ENCODE data around the gene GATD1. TPM values are rescaled to one million over a fixed set of nuclear protein-coding genes. Genes with fewer than 3 reads are reported as not detected.

GATD1 gene
- polyA plus RNA-seq, 2 of the 4 experiments (the other 2 are of a cell fraction): 14.5 to 43.1 TPM

GRCh38 chr11:813072-813455, 35.8 kb upstream of the GATD1 start:
- DNase-seq (ENCODE audit: low read depth in 1 of 2, low spot score in 1 of 2) (no peak), FAIRE-seq (no peak), ATAC-seq (no peak)
- H3K27ac ChIP-seq: 0 out of 6 replicates have a peak overlapping the region, but pooled peaks of 1 of the 2 experiments have one; percentile 6
- ChIA-PET POLR2A (no interaction called here), CTCF (interaction anchor here (0.8 kb wide), 1 partner anchor 9 kb away, joined by 3 read pairs; no protein-coding TSS in a partner anchor)
- no peak overlapping the region for H3K4me3 ChIP-seq
- H3K4me2 ChIP-seq: no peak overlapping the region
- no peaks in the 10 kb centered on the region for H3K9me3 ChIP-seq
- H3K4me1 ChIP-seq: peaks cover 33% of the 10 kb centered on the region
- 0 out of 2 replicates have a peak, but pooled peaks have one; percentile 8 for TF ChIP-seq PBX3 (IDR thresholded peaks at IDR 0.05)
- TF ChIP-seq ZFP36 (IDR thresholded peaks at IDR 0.05; ENCODE audit: borderline replicate concordance, partially characterized antibody): no peak
- 0 out of 2 replicates have a peak, but pooled peaks have one; percentile 5 for TF ChIP-seq HOXA7 (CRISPR knock-in tag; IDR thresholded peaks at IDR 0.05)
- WGBS (ENCODE audit: missing lambda C conversion rate): 88% methylated on average over 6 of the region's 6 CpGs

GRCh38 chr11:812390-812789, 35.1 kb upstream of the GATD1 start:
- CTCF ChIA-PET: interaction anchor here (1.2 kb wide), 1 partner anchor 8 kb away, joined by 3 read pairs; no protein-coding TSS in a partner anchor
- no peak for ATAC-seq
- FAIRE-seq: no peak
- no peak for DNase-seq (ENCODE audit: low read depth in 1 of 2, low spot score in 1 of 2)
- Histone ChIP-seq H3K4me2 (peak overlapping the region; percentile 87), H3K9me3 (no peaks in the 10 kb centered on the region), H3K4me1 (peaks cover 37% of the 10 kb centered on the region), H3K4me3 (no peak overlapping the region), H3K27ac (peak overlapping the region in 1 of 2 experiments; percentile 95; a peak in 3 of 6 replicates)
- POLR2A ChIA-PET: interaction anchor here (1.1 kb wide), 1 partner anchor 22 kb away, joined by 3 read pairs; no protein-coding TSS in a partner anchor
- TF ChIP-seq PHF8 (IDR thresholded peaks at IDR 0.05; ENCODE audit: borderline replicate concordance, low read depth) (no peak), HMGXB4 (CRISPR knock-in tag; IDR thresholded peaks at IDR 0.05; ENCODE audit: borderline replicate concordance) (no peak), NR3C1 (IDR thresholded peaks at IDR 0.05) (no peak), ELK1 (IDR thresholded peaks at IDR 0.05; ENCODE audit: low read depth, low read length) (no peak), RAD21 (conservative IDR thresholded peaks at IDR 0.05 in 1 of 2, IDR thresholded peaks at IDR 0.05 in 1 of 2) (no peak), EHF (CRISPR knock-in tag; IDR thresholded peaks at IDR 0.05) (no peak), CHD4 (IDR thresholded peaks at IDR 0.05; ENCODE audit: borderline replicate concordance) (no peak)
- WGBS (ENCODE audit: missing lambda C conversion rate): 87% methylated on average over 2 of the region's 3 CpGs

GRCh38 chr11:811446-812245, 34.4 kb upstream of the GATD1 start:
- peak overlapping the region; percentile 94 for H3K4me3 ChIP-seq
- DNase-seq (ENCODE audit: low read depth in 1 of 2, low spot score in 1 of 2): no peak
- WGBS (ENCODE audit: missing lambda C conversion rate): 66% methylated on average over 12 of the region's 14 CpGs
- ChIA-PET CTCF (interaction anchor here (0.9 to 1.2 kb wide), 2 partner anchors 9 to 13 kb away, joined by 3 to 7 read pairs; no protein-coding TSS in a partner anchor), POLR2A (interaction anchor here (1.1 to 1.5 kb wide), 2 partner anchors 7 to 22 kb away, joined by 3 to 6 read pairs; partner anchors contain the start of gene PNPLA2)
- H3K9me3 ChIP-seq: no peaks in the 10 kb centered on the region
- H3K4me1 ChIP-seq: peaks cover 37% of the 10 kb centered on the region
- peak overlapping the region; percentile 87 for H3K4me2 ChIP-seq
- ATAC-seq: no peak
- no peak for FAIRE-seq
- H3K27ac ChIP-seq: peak overlapping the region; percentile 95 to 97
- TF ChIP-seq ZC3H11A (IDR thresholded peaks at IDR 0.05) (no peak), PBX3 (IDR thresholded peaks at IDR 0.05) (no peak), RFX5 (IDR thresholded peaks at IDR 0.05) (no peak), SMC3 (IDR thresholded peaks at IDR 0.05) (no peak), NFE2L2 (conservative IDR thresholded peaks at IDR 0.05; ENCODE audit: low read length) (no peak), KDM1A (IDR thresholded peaks at IDR 0.05; ENCODE audit: low read depth) (no peak), MAX (IDR thresholded peaks at IDR 0.05) (no peak), CBX2 (IDR thresholded peaks at IDR 0.05; ENCODE audit: borderline replicate concordance, low read depth) (no peak), KDM5A (IDR thresholded peaks at IDR 0.05) (no peak), RARB (CRISPR knock-in tag; IDR thresholded peaks at IDR 0.05) (no peak), NR3C1 (IDR thresholded peaks at IDR 0.05) (no peak), EHMT2 (IDR thresholded peaks at IDR 0.05; ENCODE audit: low read depth) (no peak), HMGXB4 (CRISPR knock-in tag; IDR thresholded peaks at IDR 0.05; ENCODE audit: borderline replicate concordance) (no peak), POLR2A (IDR thresholded peaks at IDR 0.05; ENCODE audit: low read length) (no peak), SREBF2 (IDR thresholded peaks at IDR 0.05) (no peak), FOSL2 (IDR thresholded peaks at IDR 0.05) (no peak), FOSL2 (CRISPR knock-in tag; IDR thresholded peaks at IDR 0.05) (no peak), CBX8 (IDR thresholded peaks at IDR 0.05) (no peak)

Measured in A549 (cell line).